Brain microvascular endothelial cell (primary cell): ENCODE measurements around the gene HJURP.

Source experiments
- DNase-seq: peaks from one replicate; pipeline ENCODE4 v3.0.0-alpha.2; 2020
- H3K27ac ChIP-seq: fragments of 250-450 bp; sonication (Bioruptor Pico); 2 replicates; pipeline ENCODE4 v1.5.1; 2020; ENCODE audit warnings: mild to moderate bottlenecking, moderate library complexity
- H3K27me3 ChIP-seq: fragments of 250-450 bp; sonication (Bioruptor Pico); replicated peaks from 2 replicates; pipeline ENCODE4 v1.5.1; 2020; ENCODE audit warnings: mild to moderate bottlenecking
- H3K36me3 ChIP-seq: fragments of 250-450 bp; sonication (Bioruptor Pico); replicated peaks from 2 replicates; pipeline ENCODE4 v1.5.1; 2020; ENCODE audit warnings: mild to moderate bottlenecking
- H3K4me3 ChIP-seq: 2 replicates; pipeline ENCODE4 v1.5.1; 2011; ENCODE audit warnings: low read depth, mild to moderate bottlenecking, control low read depth, low read length, moderate library complexity
- CTCF ChIP-seq: IDR thresholded peaks from 2 replicates; pipeline ENCODE4 v1.5.1; 2011; ENCODE audit warnings: low read depth, mild to moderate bottlenecking, moderate library complexity, low read length, control low read depth, inconsistent platforms; ENCODE audit errors: missing control alignments
- in situ Hi-C: cut with HindIII; loops from 2 replicates; pipeline ENCODE4 v1.10.0; 2017; ENCODE audit warnings: low sequenced_read_pairs, low pct_ligation_motif_present

Gene HJURP

GRCh38 chr2:233857511-233858141 is 3.3 kb upstream of the HJURP start:
- H3K27ac ChIP-seq: no peak overlapping the region
- in situ Hi-C loops: no loop called here
- no peak overlapping the region for H3K4me3 ChIP-seq
- H3K27me3 ChIP-seq: no peaks in the 10 kb centered on the region
- peak; percentile 77 for TF ChIP-seq CTCF
- peak; percentile 16 for DNase-seq
- no peaks in the 10 kb centered on the region for H3K36me3 ChIP-seq

GRCh38 chr2:233856184-233856583 is 1.8 kb upstream of the HJURP start:
- Histone ChIP-seq H3K27ac (no peak overlapping the region), H3K27me3 (no peaks in the 10 kb centered on the region), H3K4me3 (no peak overlapping the region), H3K36me3 (no peaks in the 10 kb centered on the region)
- no peak for TF ChIP-seq CTCF
- no peak for DNase-seq
- in situ Hi-C loops: no loop called here

GRCh38 chr2:233855345-233855744 is 1.0 kb upstream of the HJURP start:
- in situ Hi-C loops: no loop called here
- Histone ChIP-seq H3K27me3 (no peaks in the 10 kb centered on the region), H3K4me3 (no peak overlapping the region), H3K27ac (no peak overlapping the region), H3K36me3 (no peaks in the 10 kb centered on the region)
- TF ChIP-seq CTCF: no peak
- no peak for DNase-seq

- Histone ChIP-seq H3K36me3 (no peaks in the 10 kb centered on the region), H3K27ac (no peak overlapping the region), H3K27me3 (no peaks in the 10 kb centered on the region), H3K4me3 (peak overlapping the region; percentile 94)
- DNase-seq: no peak
- TF ChIP-seq CTCF: no peak
- in situ Hi-C loops: no loop called here
These were observed 473 bp downstream of the HJURP start for GRCh38 chr2:233853883-233854240.

GRCh38 chr2:233853353-233853752 is 982 bp downstream of the HJURP start:
- in situ Hi-C loops: no loop called here
- H3K36me3 ChIP-seq: no peaks in the 10 kb centered on the region
- no peak for TF ChIP-seq CTCF
- peak overlapping the region; percentile 94 for H3K4me3 ChIP-seq
- H3K27me3 ChIP-seq: no peaks in the 10 kb centered on the region
- no peak overlapping the region for H3K27ac ChIP-seq
- DNase-seq: no peak

- H3K27ac ChIP-seq: no peak overlapping the region
- DNase-seq: no peak
- peak overlapping the region; percentile 94 for H3K4me3 ChIP-seq
- in situ Hi-C loops: no loop called here
- H3K27me3 ChIP-seq: no peaks in the 10 kb centered on the region
- no peak for TF ChIP-seq CTCF
- H3K36me3 ChIP-seq: no peaks in the 10 kb centered on the region
These were observed 2.3 kb downstream of the HJURP start for GRCh38 chr2:233852056-233852455.
